Stomach (tissue), 4 donors: ENCODE data around the gene CAMK2A.

ENCODE experiments used
- POLR2A ChIP-seq, 4 donors: fragments of 450-650 bp; IDR thresholded peaks; one replicate each; pipeline ENCODE4 v1.6.1; 2016; ENCODE audit warnings: antibody characterized with exemption in 4 of 4, control low read depth in 2 of 4, mild to moderate bottlenecking in 1 of 4, moderate library complexity in 1 of 4
- POLR2AphosphoS5 ChIP-seq, 3 donors: sonication (generic); formaldehyde crosslinking; IDR thresholded peaks; one replicate each; pipeline ENCODE4 v1.6.1; 2016; ENCODE audit warnings: antibody characterized with exemption in 3 of 3
- TF ChIP-seq, protein P1 (sequence below), 7 experiments: fragments of 450-650 bp in 4 of 7; fragments of 200-600 bp in 3 of 7; sonication (generic) in 3 of 7; IDR thresholded peaks; one replicate each; pipeline ENCODE4 v1.5.1; 2016 to 2019; ENCODE audit warnings: antibody characterized with exemption in 7 of 7, control low read depth in 2 of 7, mild to moderate bottlenecking in 1 of 7

DNA sequence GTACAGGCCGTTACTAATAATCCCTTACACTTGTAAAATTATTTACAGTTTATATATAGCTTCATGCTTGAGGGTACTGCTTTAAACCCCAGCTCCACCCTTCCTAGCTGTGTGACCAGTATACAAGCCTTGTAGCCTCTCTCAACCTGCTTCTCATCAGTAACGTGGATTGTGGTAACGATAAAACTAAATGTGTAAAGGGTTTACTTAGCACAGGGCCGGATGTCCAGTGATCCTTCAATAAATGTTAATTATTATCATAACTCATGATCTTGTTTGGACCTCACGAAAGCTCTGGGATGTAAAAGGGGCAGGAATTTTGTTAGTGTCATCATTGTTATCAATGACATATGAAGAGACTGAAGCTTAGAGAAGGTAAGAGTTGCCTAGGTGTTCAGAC, 20.7 kb upstream of the CAMK2A start:
- TF ChIP-seq, protein P1, sequence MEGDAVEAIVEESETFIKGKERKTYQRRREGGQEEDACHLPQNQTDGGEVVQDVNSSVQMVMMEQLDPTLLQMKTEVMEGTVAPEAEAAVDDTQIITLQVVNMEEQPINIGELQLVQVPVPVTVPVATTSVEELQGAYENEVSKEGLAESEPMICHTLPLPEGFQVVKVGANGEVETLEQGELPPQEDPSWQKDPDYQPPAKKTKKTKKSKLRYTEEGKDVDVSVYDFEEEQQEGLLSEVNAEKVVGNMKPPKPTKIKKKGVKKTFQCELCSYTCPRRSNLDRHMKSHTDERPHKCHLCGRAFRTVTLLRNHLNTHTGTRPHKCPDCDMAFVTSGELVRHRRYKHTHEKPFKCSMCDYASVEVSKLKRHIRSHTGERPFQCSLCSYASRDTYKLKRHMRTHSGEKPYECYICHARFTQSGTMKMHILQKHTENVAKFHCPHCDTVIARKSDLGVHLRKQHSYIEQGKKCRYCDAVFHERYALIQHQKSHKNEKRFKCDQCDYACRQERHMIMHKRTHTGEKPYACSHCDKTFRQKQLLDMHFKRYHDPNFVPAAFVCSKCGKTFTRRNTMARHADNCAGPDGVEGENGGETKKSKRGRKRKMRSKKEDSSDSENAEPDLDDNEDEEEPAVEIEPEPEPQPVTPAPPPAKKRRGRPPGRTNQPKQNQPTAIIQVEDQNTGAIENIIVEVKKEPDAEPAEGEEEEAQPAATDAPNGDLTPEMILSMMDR (IDR thresholded peaks at IDR 0.05) = no peak
- TF ChIP-seq POLR2A (IDR thresholded peaks at IDR 0.05) (no peak), POLR2AphosphoS5 (IDR thresholded peaks at IDR 0.05) (no peak)
